Mesothelial cell of epicardium (in vitro differentiated cells): ENCODE data around the gene CASP4. TPM values are rescaled to one million over a fixed set of nuclear protein-coding genes. Genes with fewer than 3 reads are reported as not detected.

Experiments used
- DNase-seq, 2 experiments: peaks; one replicate each; pipeline ENCODE4 v3.0.0; 2021; ENCODE audit warnings: low spot score in 2 of 2; ENCODE audit not compliant: unreplicated experiment in 2 of 2
- H3K27ac Mint-ChIP-seq: 2 replicates; pipeline ENCODE4 v1.8.0; 2021; ENCODE audit warnings: mixed read lengths
- H3K27me3 Mint-ChIP-seq: 2 replicates; pipeline ENCODE4 v1.8.0; 2021; ENCODE audit warnings: low read depth, mixed read lengths
- H3K36me3 Mint-ChIP-seq: 2 replicates; pipeline ENCODE4 v1.8.0; 2021; ENCODE audit warnings: mixed read lengths
- H3K4me1 Mint-ChIP-seq: 2 replicates; pipeline ENCODE4 v1.8.0; 2021; ENCODE audit warnings: mixed read lengths
- H3K4me3 Mint-ChIP-seq: 2 replicates; pipeline ENCODE4 v1.8.0; 2021; ENCODE audit warnings: mild to moderate bottlenecking, moderate library complexity, mixed read lengths
- H3K9me3 Mint-ChIP-seq: 2 replicates; pipeline ENCODE4 v1.8.0; 2021; ENCODE audit warnings: mixed read lengths
- CTCF ChIP-seq: fragments of 200-600 bp; sonication (generic); IDR thresholded peaks from one replicate; pipeline ENCODE4 v1.5.0; 2021; ENCODE audit warnings: antibody characterized with exemption; ENCODE audit not compliant: unreplicated experiment
- total RNA-seq: library from RNA; stranded (reverse); gene quantifications from 3 replicates; pipeline ENCODE4 v1.2.1, GENCODE V29; 2021

Gene CASP4
- total RNA-seq, 1 donor from 2014 or later: 19.4 TPM

DNA sequence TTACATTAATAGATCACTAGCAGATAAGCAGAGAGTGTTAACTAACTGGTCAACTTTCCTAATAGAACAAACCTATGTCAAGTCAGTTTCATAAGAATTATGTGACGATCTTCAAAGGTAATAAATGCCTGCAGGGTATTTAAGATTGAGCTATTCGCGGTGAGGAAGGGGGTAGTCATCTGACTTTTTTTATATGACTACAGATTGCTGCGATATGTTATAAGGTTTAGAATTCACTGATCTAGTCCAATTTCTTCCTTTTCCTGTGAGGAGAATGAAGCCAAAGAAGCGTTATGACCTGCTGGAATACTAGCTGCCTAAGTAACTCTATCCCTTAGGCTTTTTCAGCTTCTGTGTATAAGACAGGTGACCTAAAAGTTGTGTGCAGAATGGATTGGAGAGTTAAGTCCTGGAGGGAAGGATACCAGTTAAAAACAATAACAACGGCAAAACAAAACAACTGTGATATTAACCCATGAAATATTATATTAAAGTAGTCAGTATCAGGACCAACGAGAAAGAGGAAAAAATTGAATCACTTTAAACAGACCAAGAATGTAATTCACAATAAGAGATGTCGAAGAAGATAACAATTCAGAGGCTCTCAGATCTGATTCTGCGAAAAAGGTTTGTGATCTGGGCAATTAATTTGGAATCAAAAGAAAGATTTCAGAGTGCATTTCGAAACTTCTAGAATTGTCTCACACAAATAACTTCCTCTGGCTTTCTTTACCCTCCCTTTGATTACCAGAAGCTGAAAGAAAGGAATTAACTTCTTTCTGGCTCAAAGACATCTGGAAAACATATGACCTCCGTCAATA lies 630 bp downstream of the CASP4 start:
- no peak for TF ChIP-seq CTCF
- Mint-ChIP-seq H3K4me1 (peaks cover 31% of the 10 kb centered on the region), H3K4me3 (peak overlapping the region; percentile 64), H3K27ac (peak overlapping the region; percentile 91), H3K36me3 (peaks cover 22% of the 10 kb centered on the region), H3K9me3 (peaks cover 37% of the 10 kb centered on the region), H3K27me3 (no peaks in the 10 kb centered on the region)
- DNase-seq: no peak

DNA sequence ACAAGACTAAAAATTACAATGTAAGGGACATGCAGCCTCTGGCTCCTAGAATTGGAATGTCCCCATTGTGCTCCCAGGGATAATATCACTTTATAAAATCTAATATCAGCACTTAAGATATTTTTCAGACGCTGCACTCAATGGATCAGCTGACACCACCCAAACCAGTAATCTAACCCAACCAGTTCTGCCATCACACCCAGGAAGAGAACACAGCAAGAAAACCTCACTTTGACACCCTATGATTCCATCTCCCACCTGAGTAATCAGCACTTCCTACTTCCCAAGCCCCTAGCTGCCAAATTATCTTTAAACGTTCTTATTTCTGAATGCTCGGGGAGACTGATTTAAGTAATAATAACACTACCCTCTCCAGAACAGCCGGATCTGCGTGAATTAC lies 2.6 kb downstream of the CASP4 start:
- H3K27ac Mint-ChIP-seq: peak overlapping the region; percentile 6
- H3K4me1 Mint-ChIP-seq: peaks cover 31% of the 10 kb centered on the region
- H3K9me3 Mint-ChIP-seq: peaks cover 27% of the 10 kb centered on the region
- H3K27me3 Mint-ChIP-seq: no peaks in the 10 kb centered on the region
- no peak for TF ChIP-seq CTCF
- no peak overlapping the region for H3K4me3 Mint-ChIP-seq
- peaks cover 28% of the 10 kb centered on the region for H3K36me3 Mint-ChIP-seq
- DNase-seq: no peak

- TF ChIP-seq CTCF: no peak
- no peak for DNase-seq
- Mint-ChIP-seq H3K27me3 (no peaks in the 10 kb centered on the region), H3K4me1 (peaks cover 31% of the 10 kb centered on the region), H3K9me3 (peaks cover 28% of the 10 kb centered on the region), H3K4me3 (no peak overlapping the region), H3K27ac (no peak overlapping the region), H3K36me3 (peaks cover 25% of the 10 kb centered on the region)
Measured at GRCh38 chr11:104964247-104964646, 4.1 kb downstream of the CASP4 start.

DNA sequence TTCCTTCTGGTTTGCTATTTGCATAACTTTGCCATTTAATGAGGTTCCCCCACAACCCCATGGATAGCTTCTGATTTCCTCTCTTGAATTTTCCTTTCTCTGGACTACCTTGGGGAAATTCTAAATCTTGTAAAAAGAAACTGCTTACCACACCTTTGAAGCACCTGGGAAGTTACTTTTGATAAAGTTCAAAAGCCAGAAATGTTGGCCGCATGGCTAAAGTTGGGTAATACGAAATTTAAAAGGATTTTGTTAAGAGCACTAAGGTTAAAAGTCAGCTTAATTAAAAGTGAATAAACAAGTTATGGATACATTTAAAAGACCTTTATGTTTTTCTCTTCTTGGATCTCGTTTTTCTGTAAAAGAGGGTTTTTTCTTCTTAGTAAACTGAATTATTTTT lies 5.5 kb downstream of the CASP4 start:
- Mint-ChIP-seq H3K4me1 (peaks cover 20% of the 10 kb centered on the region), H3K36me3 (peaks cover 25% of the 10 kb centered on the region), H3K27ac (no peak overlapping the region), H3K27me3 (no peaks in the 10 kb centered on the region), H3K4me3 (no peak overlapping the region), H3K9me3 (peaks cover 35% of the 10 kb centered on the region)
- no peak for DNase-seq
- no peak for TF ChIP-seq CTCF

- Mint-ChIP-seq H3K9me3 (peaks cover 21% of the 10 kb centered on the region), H3K36me3 (peaks cover 17% of the 10 kb centered on the region), H3K4me3 (no peak overlapping the region), H3K27me3 (no peaks in the 10 kb centered on the region), H3K4me1 (no peaks in the 10 kb centered on the region), H3K27ac (no peak overlapping the region)
- no peak for TF ChIP-seq CTCF
- DNase-seq: no peak
Measured at GRCh38 chr11:104957280-104957679, 11.1 kb downstream of the CASP4 start.

DNA sequence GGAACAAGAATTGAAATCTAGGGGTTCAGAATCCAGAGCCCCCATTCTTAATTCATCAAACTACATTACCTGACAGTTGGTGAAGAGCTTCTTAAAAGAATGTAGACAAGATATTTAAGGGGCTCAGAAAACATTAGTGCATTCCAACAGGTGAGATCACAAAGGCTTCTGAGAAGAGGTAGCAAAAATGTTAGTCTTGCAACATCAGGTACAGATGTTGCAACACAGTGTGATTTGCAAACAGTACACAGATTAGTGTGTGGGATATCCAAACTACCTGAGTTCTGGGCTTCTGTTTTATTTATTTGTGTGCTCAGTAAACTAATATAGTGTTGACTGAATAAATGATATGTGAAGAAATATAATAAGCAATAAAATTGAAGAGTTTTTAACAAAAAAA lies 11.8 kb downstream of the CASP4 start:
- no peak for TF ChIP-seq CTCF
- no peaks in the 10 kb centered on the region for H3K27me3 Mint-ChIP-seq
- DNase-seq: no peak
- no peaks in the 10 kb centered on the region for H3K4me1 Mint-ChIP-seq
- no peak overlapping the region for H3K4me3 Mint-ChIP-seq
- H3K27ac Mint-ChIP-seq: no peak overlapping the region
- H3K36me3 Mint-ChIP-seq: peaks cover 10% of the 10 kb centered on the region
- peaks cover 19% of the 10 kb centered on the region for H3K9me3 Mint-ChIP-seq
